Chondrocyte (in vitro differentiated cells): ENCODE data around the gene ERI3. TPM values are rescaled to one million over a fixed set of nuclear protein-coding genes. Genes with fewer than 3 reads are reported as not detected.
"Not testable (repeated sequence)": the region's sequence is repeated elsewhere in the genome, so short reads cannot be mapped to it uniquely, and the experiment has no call there.

Source experiments
- DNase-seq: peaks from one replicate; pipeline ENCODE4 v3.0.0; 2021; ENCODE audit warnings: mixed read lengths, low spot score
- H3K27ac Mint-ChIP-seq: one replicate; pipeline ENCODE4 v1.8.0; 2021; ENCODE audit warnings: mild to moderate bottlenecking, moderate library complexity, mixed read lengths; ENCODE audit not compliant: unreplicated experiment
- H3K27me3 Mint-ChIP-seq: 2 replicates; pipeline ENCODE4 v1.8.0; 2021; ENCODE audit warnings: low read depth, mixed read lengths
- H3K36me3 Mint-ChIP-seq: 2 replicates; pipeline ENCODE4 v1.8.0; 2021; ENCODE audit warnings: low read depth, mixed read lengths
- H3K4me1 Mint-ChIP-seq: 2 replicates; pipeline ENCODE4 v1.8.0; 2021; ENCODE audit warnings: low read depth, mild to moderate bottlenecking, mixed read lengths
- H3K4me3 Mint-ChIP-seq: one replicate; pipeline ENCODE4 v1.8.0; 2021; ENCODE audit warnings: mild to moderate bottlenecking, moderate library complexity, mixed read lengths; ENCODE audit not compliant: unreplicated experiment
- H3K9me3 Mint-ChIP-seq: 2 replicates; pipeline ENCODE4 v1.8.0; 2021; ENCODE audit warnings: low read depth, mixed read lengths
- total RNA-seq: library from RNA; stranded (reverse); gene quantifications from 3 replicates; pipeline ENCODE4 v1.2.1, GENCODE V29; 2021
- TF ChIP-seq, protein P1 (sequence below): fragments of 200-600 bp; sonication (generic); IDR thresholded peaks from 2 replicates; pipeline ENCODE4 v1.5.0; 2021; ENCODE audit warnings: antibody characterized with exemption, mild to moderate bottlenecking, moderate library complexity

Gene ERI3
- total RNA-seq, 1 donor from 2014 or later, result 46.0 TPM

DNA sequence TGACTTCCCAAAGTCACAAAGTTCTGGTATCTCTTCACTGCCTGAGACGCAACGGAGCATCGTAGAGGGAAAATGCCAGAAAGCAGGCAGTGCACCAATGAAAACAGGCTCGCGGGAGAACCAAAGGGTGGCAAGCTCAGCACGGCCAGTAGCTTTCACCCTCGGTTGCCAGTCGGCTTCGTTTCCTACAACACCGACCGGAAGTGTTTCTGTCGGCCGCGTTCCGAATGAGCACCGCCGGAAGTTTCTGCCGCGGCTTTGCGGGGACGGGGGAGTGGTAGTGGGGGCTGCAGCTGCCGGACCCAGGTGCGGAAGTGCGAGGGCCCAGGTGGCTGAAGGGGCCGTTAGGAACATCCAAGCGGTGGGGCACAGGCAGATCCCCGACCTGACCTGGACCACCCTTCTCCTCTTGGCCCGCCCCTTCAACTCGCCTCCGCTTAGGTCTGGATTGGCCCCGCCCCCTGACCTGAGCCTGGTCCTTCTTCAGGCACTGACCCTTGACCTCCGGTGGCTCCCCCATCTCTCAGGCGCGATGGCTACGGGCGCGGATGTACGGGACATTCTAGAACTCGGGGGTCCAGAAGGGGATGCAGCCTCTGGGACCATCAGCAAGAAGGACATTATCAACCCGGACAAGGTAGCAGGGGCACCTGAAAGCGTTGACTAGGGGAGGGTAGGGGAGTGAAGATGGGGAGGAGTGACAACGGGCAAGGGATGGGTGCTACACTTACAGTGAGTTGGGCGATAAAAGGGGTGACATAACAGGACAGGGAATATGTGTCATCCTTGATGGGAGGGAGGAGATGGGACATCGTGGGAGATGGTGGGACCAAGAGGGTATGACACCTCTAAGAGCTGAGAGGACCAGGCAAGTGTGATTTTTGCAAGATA, 141.6 kb downstream of the ERI3 start, which contains the start of gene DMAP1:
DMAP1 (plus strand) TSS at position 250 of the 891 bp plus-strand sequence; CDS start at position 533, 283 bp downstream.
- Mint-ChIP-seq H3K27me3 (no peaks in the 10 kb centered on the region), H3K4me3 (peak within 1 kb of the TSS; percentile 84), H3K9me3 (no peaks in the 10 kb centered on the region), H3K4me1 (peaks cover 26% of the 10 kb centered on the region), H3K36me3 (peaks cover 6% of the 10 kb centered on the region), H3K27ac (peak within 1 kb of the TSS; percentile 80)
- TF ChIP-seq, protein P1, sequence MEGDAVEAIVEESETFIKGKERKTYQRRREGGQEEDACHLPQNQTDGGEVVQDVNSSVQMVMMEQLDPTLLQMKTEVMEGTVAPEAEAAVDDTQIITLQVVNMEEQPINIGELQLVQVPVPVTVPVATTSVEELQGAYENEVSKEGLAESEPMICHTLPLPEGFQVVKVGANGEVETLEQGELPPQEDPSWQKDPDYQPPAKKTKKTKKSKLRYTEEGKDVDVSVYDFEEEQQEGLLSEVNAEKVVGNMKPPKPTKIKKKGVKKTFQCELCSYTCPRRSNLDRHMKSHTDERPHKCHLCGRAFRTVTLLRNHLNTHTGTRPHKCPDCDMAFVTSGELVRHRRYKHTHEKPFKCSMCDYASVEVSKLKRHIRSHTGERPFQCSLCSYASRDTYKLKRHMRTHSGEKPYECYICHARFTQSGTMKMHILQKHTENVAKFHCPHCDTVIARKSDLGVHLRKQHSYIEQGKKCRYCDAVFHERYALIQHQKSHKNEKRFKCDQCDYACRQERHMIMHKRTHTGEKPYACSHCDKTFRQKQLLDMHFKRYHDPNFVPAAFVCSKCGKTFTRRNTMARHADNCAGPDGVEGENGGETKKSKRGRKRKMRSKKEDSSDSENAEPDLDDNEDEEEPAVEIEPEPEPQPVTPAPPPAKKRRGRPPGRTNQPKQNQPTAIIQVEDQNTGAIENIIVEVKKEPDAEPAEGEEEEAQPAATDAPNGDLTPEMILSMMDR, result peak; percentile 32
- DNase-seq, result no peak

DNA sequence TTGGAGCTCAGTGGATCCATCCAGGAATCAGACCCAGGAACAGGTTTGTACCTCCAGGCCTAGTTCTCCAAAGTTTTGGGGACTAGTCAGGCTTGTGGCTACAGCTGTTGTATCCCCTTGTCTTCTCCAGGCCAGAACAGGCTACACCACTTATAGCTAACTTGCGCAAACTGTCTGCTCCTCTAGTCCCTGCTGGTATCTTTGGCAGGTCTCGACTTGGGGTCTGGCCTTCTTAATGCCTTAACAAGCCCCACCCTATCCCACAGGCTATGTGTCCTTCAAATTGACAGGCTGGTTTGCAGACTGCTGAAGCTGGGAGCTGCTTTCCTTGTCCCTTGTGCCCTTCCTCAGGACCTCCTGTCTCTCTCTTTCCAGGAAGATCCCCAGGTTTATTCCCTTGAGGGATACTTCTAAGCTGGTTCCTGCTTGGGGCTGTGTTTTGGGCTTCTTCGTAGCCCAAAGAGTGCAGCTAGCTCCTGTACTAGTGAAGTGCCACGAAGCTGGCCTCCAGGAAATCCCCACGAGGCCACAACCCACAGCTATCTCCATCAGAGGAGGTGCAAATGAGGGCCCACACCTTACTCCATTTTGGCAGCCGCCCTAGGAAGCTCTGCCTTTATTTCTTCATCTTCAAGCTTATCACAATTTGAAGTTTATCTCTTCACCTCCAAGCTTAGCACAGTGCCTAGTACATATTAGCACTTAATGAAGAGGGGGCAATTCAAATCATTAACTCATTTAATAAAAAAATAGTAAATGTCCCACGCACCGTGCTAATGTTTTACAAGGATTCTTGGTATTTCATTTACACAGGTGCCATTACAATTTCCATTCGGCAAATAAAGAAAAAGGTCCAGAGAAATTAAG, 142.5 kb downstream of the ERI3 start:
- DNase-seq, result no peak

GRCh38 chr1:44210595-44210994, 144.5 kb downstream of the ERI3 start:
- no peak for DNase-seq
- no peak overlapping the region for H3K4me3 Mint-ChIP-seq
- TF ChIP-seq, protein P1, result no peak
- H3K9me3 Mint-ChIP-seq, result no peaks in the 10 kb centered on the region
- H3K27me3 Mint-ChIP-seq, result no peaks in the 10 kb centered on the region
- H3K36me3 Mint-ChIP-seq, result peaks cover 3% of the 10 kb centered on the region
- no peak overlapping the region for H3K27ac Mint-ChIP-seq
- peaks cover 26% of the 10 kb centered on the region for H3K4me1 Mint-ChIP-seq

More for the DNA sequence above, 142.5 kb downstream of the ERI3 start:
- TF ChIP-seq, protein P1, result no peak
- Mint-ChIP-seq H3K9me3 (no peaks in the 10 kb centered on the region), H3K4me1 (peaks cover 26% of the 10 kb centered on the region), H3K27me3 (no peaks in the 10 kb centered on the region), H3K27ac (no peak overlapping the region), H3K36me3 (peaks cover 3% of the 10 kb centered on the region), H3K4me3 (peak overlapping the region; percentile 84)

GRCh38 chr1:44208226-44208625, 146.8 kb downstream of the ERI3 start:
- Mint-ChIP-seq H3K4me1 (peaks cover 7% of the 10 kb centered on the region), H3K36me3 (no peaks in the 10 kb centered on the region), H3K9me3 (no peaks in the 10 kb centered on the region), H3K27me3 (no peaks in the 10 kb centered on the region), H3K27ac (no peak overlapping the region), H3K4me3 (no peak overlapping the region)
- TF ChIP-seq, protein P1, result no peak
- DNase-seq, result no peak

GRCh38 chr1:44206545-44206944, 148.5 kb downstream of the ERI3 start:
- not testable (repeated sequence) for H3K4me3 Mint-ChIP-seq, H3K36me3 Mint-ChIP-seq, H3K27ac Mint-ChIP-seq, DNase-seq, H3K4me1 Mint-ChIP-seq, H3K9me3 Mint-ChIP-seq, H3K27me3 Mint-ChIP-seq
